SIG-M5 treated with dmso at 0.1 percent for 504 hours (cell line): Measurements from ENCODE around the gene ARHGEF26.

Source experiments
- DNase-seq: peaks from one replicate; lab custom pipeline; 2025; ENCODE audit not compliant: unreplicated experiment; lab: John Stamatoyannopoulos, UW

ARHGEF26 gene

GRCh38 chr3:154148541-154148940 is 27.4 kb downstream of the ARHGEF26 start:
- no peak for DNase-seq

GRCh38 chr3:154149286-154149685 is 28.1 kb downstream of the ARHGEF26 start:
- DNase-seq = no peak

GRCh38 chr3:154151969-154152368 is 30.8 kb downstream of the ARHGEF26 start:
- no peak for DNase-seq

- DNase-seq = no peak
Measured at GRCh38 chr3:154152741-154153140, 31.6 kb downstream of the ARHGEF26 start.

GRCh38 chr3:154156530-154156929 is 35.3 kb downstream of the ARHGEF26 start:
- no peak for DNase-seq

GRCh38 chr3:154161806-154162205 is 40.6 kb downstream of the ARHGEF26 start:
- DNase-seq = no peak

GRCh38 chr3:154164387-154164786 is 43.2 kb downstream of the ARHGEF26 start:
- DNase-seq = no peak

- DNase-seq = no peak
Measured at GRCh38 chr3:154168998-154169795, 48.0 kb downstream of the ARHGEF26 start.

- no peak for DNase-seq
Measured at GRCh38 chr3:154169796-154170110, 48.6 kb downstream of the ARHGEF26 start.

GRCh38 chr3:154170300-154170699 is 49.1 kb downstream of the ARHGEF26 start:
- no peak for DNase-seq

- DNase-seq = no peak
Measured at GRCh38 chr3:154175041-154175440, 53.9 kb downstream of the ARHGEF26 start.

GRCh38 chr3:154176036-154176435 is 54.8 kb downstream of the ARHGEF26 start:
- DNase-seq = no peak

- DNase-seq = no peak
Measured at GRCh38 chr3:154177406-154177805, 56.2 kb downstream of the ARHGEF26 start.

- DNase-seq = peak; percentile 38
Measured at GRCh38 chr3:154178172-154178571, 57.0 kb downstream of the ARHGEF26 start.

GRCh38 chr3:154180836-154181691 is 59.9 kb downstream of the ARHGEF26 start:
- DNase-seq = peak; percentile 21

- no peak for DNase-seq
Measured at GRCh38 chr3:154182322-154182922, 61.2 kb downstream of the ARHGEF26 start.

- DNase-seq = no peak
Measured at GRCh38 chr3:154182975-154183374, 61.8 kb downstream of the ARHGEF26 start.

GRCh38 chr3:154184582-154184981 is 63.4 kb downstream of the ARHGEF26 start:
- DNase-seq = no peak

GRCh38 chr3:154188437-154188836 is 67.2 kb downstream of the ARHGEF26 start:
- no peak for DNase-seq

GRCh38 chr3:154188846-154189245 is 67.7 kb downstream of the ARHGEF26 start:
- peak; percentile 1 for DNase-seq

- DNase-seq = no peak
Measured at GRCh38 chr3:154191520-154191919, 70.3 kb downstream of the ARHGEF26 start.

GRCh38 chr3:154192225-154192624 is 71.0 kb downstream of the ARHGEF26 start:
- DNase-seq = no peak
